ENCODE results near the gene SIRT2.
"Not testable (repeated sequence)": the region's sequence is repeated elsewhere in the genome, so short reads cannot be mapped to it uniquely, and the experiment has no call there.

SIRT2 gene

GRCh38 chr19:38856813-38857212 is 42.6 kb downstream of the SIRT2 start:
- no peak for DNase-seq (ENCODE audit: low spot score)
- in situ Hi-C loops (cut with MboI; ENCODE audit: low sequenced_read_pairs, unreplicated experiment), result no loop called here
- TF ChIP-seq, protein P1, sequence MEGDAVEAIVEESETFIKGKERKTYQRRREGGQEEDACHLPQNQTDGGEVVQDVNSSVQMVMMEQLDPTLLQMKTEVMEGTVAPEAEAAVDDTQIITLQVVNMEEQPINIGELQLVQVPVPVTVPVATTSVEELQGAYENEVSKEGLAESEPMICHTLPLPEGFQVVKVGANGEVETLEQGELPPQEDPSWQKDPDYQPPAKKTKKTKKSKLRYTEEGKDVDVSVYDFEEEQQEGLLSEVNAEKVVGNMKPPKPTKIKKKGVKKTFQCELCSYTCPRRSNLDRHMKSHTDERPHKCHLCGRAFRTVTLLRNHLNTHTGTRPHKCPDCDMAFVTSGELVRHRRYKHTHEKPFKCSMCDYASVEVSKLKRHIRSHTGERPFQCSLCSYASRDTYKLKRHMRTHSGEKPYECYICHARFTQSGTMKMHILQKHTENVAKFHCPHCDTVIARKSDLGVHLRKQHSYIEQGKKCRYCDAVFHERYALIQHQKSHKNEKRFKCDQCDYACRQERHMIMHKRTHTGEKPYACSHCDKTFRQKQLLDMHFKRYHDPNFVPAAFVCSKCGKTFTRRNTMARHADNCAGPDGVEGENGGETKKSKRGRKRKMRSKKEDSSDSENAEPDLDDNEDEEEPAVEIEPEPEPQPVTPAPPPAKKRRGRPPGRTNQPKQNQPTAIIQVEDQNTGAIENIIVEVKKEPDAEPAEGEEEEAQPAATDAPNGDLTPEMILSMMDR (IDR thresholded peaks at IDR 0.05; ENCODE audit: borderline replicate concordance, control extremely low read depth, extremely low read depth, insufficient read depth, missing control alignments), result no peak

- in situ Hi-C loops (cut with MboI; ENCODE audit: low sequenced_read_pairs, unreplicated experiment); DNase-seq (ENCODE audit: low spot score): not testable (repeated sequence)
Measured at GRCh38 chr19:38855751-38856150, 43.7 kb downstream of the SIRT2 start.

- in situ Hi-C loops (cut with MboI; ENCODE audit: low sequenced_read_pairs, unreplicated experiment); DNase-seq (ENCODE audit: low spot score): not testable (repeated sequence)
Measured at GRCh38 chr19:38854961-38855360, 44.5 kb downstream of the SIRT2 start.

DNA sequence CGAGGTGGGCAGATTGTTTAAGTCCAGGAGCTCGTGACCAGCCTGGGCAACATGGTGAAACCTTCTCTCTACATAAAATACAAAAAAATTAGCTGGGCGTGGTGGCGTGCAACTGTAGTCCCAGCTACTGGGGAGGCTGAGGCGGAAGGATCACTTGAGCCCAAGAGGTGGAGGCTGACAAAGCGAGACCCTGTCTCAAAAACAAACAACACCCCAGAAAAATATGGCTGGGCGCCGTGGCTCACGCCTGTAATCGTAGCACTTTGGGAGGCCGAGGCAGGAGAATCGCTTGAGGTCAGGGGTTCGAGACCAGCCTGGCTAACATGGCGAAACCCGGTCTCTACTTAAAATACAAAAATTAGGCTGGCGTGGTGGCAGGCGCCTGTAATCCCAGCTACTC is 46.2 kb downstream of the SIRT2 start:
- no peak for DNase-seq (ENCODE audit: low spot score)
- in situ Hi-C loops (cut with MboI; ENCODE audit: low sequenced_read_pairs, unreplicated experiment), result no loop called here
- TF ChIP-seq, protein P1 (IDR thresholded peaks at IDR 0.05; ENCODE audit: borderline replicate concordance, control extremely low read depth, extremely low read depth, insufficient read depth, missing control alignments), result no peak

- in situ Hi-C loops (cut with MboI; ENCODE audit: low sequenced_read_pairs, unreplicated experiment), result no loop called here
- TF ChIP-seq, protein P1 (IDR thresholded peaks at IDR 0.05; ENCODE audit: borderline replicate concordance, control extremely low read depth, extremely low read depth, insufficient read depth, missing control alignments), result no peak
- no peak for DNase-seq (ENCODE audit: low spot score)
Measured at GRCh38 chr19:38852231-38853044, 47.0 kb downstream of the SIRT2 start.

DNA sequence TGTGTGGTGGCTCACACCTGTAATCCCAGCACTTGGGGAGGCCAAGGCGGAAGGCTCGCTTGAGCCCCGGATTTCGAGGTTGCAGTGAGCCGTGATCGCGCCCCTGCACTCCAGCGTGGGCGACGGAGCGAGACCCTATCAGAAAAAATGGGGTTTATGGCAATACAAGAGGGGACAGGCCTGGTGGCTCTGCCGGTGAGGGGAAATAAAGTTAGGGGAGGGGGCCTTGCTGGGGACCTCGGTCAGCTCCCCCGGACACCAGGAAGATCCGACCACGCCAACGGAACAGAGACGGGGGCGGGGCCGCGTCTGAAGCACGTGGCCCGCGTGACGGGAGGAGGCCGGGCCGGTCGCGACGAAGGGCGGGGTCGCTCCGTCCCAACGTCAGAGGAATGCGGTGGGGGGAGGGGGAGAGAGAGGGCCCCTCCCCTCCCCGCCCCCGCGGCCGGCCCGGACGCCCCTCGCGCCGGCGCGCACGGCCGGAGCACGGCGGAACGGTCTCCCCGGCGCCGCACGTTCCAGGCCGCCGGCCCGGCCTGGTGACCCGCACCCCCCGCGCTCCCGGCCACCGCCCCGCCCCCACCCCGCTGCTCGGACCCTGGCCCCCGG is 47.7 kb downstream of the SIRT2 start:
- in situ Hi-C loops (cut with MboI; ENCODE audit: low sequenced_read_pairs, unreplicated experiment), result no loop called here
- TF ChIP-seq, protein P1 (IDR thresholded peaks at IDR 0.05; ENCODE audit: borderline replicate concordance, control extremely low read depth, extremely low read depth, insufficient read depth, missing control alignments), result no peak
- peak; percentile 94 for DNase-seq (ENCODE audit: low spot score)

GRCh38 chr19:38850976-38851621 is 48.3 kb downstream of the SIRT2 start:
- no peak for DNase-seq (ENCODE audit: low spot score)
- TF ChIP-seq, protein P1 (IDR thresholded peaks at IDR 0.05; ENCODE audit: borderline replicate concordance, control extremely low read depth, extremely low read depth, insufficient read depth, missing control alignments), result no peak
- in situ Hi-C loops (cut with MboI; ENCODE audit: low sequenced_read_pairs, unreplicated experiment), result no loop called here

Data from GM13976 (cell line).